HG02623 (cell line): ENCODE measurements around the gene PACRG.

Experiments
- ATAC-seq: cut with Tn5 transposase; IDR thresholded peaks from one replicate; pipeline ENCODE4 v1.9.1; 2021; ENCODE audit warnings: moderate library complexity; ENCODE audit not compliant: unreplicated experiment

PACRG gene

DNA sequence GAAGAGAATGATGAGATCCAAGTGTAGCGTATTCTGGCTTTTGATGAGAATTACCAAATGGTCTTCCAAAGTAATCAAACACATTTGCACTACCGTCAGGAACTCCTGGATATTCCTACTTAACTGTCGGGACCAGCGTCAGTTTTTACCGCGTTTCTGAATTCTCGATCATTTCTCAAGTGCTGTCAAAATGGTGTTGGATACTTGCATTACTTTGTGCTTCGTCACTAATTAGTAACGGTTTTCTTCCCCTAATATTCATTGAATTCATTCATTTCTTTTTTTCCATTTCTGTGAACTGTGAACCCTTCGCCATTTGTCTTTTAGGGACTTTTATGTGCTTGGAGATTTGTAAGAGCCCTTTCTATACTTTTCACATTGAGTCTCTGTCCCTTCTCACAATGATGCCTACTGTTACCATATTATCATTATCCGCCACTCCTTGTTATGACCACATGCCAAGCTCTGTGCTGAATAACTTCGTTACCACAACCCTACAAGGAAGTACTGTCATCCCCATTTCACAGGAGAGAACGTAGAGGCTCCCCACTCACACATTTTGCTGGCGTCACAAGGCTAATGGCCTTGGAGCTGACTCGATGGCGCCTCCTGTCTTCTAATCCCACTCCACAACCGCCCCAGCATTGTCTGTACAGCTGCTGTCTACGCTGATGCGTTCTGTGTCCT, 612.6 kb downstream of the PACRG start:
- no peak for ATAC-seq

DNA sequence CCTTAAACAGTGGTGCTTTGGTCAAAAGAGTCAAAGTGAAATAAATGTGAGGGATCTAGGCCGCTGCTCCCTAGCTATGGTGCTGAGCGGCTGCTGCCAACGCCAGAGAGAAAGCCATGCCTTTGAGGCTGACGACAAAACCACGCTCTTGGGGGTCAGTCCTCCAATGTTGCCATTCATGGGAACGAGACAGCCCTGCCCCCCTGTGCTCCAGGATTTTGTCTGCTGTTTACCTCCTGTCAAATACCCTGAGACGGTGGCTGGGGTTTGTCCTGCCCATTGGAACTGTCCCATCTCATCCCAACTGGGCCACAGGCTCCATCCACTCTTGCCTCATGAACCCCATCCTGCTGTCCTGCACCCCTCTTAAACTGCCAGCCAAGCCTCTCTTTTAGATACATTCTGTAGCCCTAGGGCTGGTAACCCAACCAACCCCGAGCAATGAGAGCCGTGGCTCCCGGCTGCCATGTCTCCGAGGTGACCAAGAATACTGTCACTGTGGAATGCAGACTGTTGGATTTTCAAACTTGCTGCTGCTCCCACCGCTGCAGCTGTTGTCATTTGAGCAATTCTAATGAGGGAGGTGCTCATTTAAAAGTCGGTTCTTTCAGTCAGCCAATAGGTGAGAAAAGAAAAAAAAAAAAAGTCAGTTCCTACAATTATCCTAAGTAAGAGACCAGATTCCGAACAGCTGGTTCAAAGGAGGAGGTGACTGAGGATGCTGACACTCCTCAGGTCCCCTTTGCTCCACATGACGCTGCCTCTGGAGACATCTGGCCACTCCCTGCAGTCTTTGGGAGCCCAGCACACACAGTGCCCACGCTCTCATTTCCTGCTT, 613.7 kb downstream of the PACRG start:
- no peak for ATAC-seq

DNA sequence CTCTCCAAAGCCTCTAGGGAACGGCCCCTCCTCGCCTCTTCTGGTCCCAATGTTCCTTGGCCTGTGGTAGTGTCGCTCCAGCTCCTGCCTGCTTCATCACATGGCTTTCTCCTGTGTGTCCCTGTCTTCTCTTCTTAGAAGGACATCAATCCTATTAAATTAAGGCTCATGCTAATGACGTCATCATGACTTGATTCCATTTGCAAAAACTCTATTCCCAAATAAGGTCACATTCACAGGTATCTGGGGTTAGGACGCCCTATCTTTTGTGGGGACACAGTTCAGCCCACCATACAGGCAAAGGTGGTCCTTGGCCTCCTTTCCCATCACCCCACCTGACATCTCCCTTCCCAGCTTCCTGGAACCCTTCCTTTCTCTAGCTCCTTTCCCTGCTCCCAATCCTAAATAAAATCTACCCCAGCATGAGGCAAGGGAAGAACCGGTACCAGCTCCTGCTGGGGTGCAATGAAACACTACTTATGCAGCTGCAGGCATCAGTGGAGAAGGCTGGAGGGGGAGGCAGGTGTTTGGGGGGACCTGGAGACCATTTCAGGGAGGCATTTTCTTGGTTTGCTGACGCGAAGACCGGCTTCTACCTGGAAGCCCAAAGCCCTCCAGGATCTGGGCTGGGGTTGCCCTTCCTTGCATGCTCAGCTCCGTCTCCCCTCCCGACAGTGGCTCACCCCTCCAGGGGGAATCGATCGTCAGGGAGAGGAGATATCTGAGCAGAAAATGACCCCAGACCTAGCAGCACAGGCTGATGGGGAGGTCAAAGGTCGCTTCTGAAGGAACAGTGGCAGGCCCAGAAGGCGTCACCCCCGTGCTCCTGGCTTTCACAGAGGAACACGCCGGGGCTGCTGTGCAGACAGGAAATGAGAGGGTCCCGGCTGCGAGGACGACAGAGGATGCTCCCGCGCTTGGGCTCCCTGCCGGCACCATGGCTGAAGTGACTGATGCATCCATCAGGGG, 615.1 kb downstream of the PACRG start:
- no peak for ATAC-seq

DNA sequence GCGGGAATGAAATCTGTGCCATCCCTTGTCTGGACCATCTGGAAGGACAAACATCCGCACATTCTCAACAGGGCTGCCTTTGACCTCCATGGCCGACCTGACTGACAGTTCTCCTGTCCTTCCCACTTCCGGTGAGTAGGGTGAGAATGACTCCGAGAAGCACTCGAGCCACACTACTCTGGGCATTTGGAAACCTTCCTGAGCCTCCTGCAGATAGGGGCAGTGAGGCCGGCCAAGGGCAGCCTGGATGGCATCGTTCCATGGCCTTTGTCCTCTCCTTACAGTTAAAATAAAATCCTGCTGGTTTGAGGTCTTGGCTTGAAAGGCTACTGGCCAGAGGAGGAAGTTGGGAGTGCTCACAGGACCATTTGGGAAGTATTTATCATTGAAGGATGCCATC, 615.8 kb downstream of the PACRG start:
- ATAC-seq, result no peak

DNA sequence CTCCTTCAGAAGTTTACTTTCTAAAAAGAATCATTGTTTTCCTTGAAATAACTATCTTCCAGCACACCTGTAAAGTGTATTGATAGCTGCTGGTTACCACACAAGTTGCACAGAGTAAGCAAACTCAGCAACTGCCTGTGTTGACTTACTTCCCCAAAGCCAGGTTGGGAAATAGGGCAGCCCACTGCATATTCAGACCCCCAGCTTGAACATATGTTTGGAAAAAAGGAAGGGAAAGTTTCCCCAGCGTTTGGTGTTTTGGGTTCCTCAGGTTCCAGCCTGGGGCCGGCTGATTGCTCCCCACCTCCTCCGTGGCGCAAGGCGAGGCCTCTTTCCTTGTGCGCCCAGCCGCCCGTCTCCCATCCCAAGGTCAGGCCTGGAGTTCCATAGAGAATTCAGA, 616.6 kb downstream of the PACRG start:
- no peak for ATAC-seq

DNA sequence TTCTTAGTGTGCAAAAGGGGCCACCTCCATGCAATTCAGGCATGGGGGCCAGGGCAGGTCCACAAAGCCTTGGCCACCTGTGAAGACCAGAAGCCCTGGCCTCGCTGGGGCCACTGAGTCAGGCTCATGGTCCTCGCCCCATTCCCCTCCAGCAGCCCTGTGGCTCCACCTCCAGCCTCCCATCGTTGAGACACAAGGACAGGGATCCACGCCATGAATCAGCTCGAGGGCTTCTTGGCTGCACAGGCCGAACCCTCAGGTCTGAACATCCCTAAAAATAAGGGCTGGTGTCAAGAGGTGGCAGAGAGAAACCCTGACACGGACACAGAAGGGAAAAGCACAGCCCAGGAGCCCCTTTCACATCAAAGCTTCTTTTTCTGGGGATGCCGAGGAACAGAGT, 618.2 kb downstream of the PACRG start:
- ATAC-seq, result no peak

DNA sequence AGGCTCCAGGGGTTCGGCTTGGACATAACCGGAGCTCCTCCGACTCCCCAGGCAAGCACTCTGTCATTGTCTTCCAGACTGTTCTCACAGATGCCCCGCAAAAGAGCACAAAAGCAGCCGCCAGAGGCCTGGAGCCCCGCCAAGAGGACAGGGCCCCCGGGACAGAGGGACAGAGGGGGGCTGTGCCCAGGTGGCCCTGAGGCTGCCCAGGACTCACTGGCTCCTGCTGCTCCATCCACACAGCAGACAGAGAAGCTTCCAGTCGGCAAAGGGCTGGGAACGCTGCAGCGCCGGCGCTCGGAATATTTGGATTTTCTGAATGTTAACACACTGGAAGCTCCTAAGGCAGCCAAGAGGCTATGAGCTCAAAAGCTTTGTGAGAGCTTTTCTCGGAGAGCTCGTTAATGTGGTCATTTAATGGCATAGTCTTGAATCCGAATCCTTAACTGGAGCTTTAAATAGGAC, 618.8 kb downstream of the PACRG start:
- no peak for ATAC-seq

DNA sequence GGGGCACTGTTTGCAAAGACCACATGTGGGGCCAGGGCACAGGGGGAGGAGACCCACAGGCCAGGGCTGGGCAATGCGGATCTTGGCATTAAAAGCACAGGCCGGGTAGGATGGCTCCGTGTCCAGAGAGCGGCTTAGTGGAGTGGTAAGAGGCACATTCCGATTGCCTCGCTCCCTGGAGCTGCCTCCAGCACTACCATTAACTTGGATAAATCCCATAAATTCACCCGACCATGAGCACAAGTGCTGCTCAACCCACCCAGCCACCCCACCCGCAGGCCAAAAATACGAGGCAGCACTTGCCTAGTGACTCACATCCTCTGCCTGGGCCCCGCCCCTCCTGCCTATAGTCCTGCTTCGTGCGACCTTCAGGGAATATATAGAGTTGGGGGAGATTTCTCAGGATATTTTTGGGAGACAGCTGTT, 619.3 kb downstream of the PACRG start:
- no peak for ATAC-seq

DNA sequence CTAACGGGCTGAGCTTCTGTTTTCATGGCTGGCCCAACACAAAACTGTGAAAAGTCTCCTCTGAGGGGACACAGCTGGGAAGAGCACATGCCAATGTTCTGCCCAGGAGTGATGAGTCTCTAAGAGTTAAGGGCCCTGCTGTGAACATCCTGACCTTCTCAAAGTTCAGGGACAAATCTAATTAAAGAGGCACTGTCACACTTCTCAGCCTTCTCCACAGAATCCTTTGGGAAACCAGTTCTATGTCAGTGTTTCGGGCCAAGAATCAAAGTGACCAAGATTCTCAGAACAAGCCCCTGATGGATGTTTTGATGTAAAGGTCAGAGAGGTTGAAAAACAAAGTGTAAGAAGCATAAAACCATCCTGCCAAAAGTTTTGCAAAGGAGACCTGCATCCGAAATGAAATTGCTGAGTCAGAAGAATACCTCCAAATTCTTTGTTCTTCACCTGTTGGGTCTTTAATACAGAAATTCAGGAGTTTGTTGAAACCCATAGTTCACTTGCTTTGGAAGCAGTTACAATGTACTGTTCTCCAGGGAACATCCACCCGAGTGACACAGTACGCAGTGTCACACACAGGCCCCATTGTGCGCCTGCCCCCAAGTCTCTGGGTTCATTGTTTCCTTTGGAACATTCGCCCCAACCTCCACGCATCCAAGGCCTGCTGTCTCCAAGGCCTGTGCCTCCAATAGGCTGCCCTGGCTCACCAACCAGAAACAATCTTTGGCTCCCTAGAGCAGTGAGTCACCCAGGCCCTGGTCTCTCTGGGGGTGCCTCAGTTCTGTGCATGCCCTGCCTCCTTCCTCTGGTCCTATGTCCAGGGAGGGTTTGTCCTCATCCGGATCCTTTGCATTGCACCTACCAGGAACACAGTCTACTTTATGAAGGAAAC, 621.3 kb downstream of the PACRG start:
- ATAC-seq, result no peak

DNA sequence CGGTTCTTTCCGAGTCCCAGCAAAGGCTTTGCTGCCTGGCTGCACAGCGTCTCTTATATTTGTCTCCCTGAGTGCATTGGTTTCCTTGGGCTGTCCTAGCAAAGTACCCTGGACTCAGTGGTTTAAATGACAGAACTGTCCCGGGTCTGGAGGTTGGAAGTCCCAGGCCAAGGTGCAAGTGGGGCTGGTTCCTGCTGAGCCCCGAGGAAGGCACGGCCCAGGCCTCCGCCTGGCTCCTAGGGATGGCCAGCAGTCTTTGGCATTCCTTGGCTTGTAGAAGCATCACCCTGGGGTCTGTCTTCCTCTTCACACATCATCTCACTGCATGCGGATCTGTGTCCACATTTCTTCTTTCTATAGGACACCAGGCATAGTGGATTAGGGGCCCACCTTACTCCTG, 621.9 kb downstream of the PACRG start:
- no peak for ATAC-seq

DNA sequence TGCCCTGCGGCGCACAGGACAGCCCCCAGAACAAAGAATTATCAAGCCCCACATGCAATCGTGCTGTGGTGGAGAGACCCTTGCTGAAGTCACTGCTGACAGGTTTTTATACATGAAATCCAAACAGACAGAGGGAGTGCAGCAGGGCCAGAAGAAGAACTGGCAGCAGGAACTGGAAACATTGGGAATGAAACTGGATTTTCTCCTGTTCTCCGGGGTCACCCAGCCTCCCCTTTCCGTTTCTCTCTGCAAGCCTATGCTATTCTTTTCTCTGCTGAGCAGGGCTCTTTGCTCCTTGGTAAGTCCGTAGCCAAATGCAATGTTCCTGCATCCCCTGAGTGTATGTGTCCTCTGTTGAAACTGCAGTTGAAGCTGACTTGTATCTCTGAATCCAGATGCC, 623.2 kb downstream of the PACRG start:
- no peak for ATAC-seq

DNA sequence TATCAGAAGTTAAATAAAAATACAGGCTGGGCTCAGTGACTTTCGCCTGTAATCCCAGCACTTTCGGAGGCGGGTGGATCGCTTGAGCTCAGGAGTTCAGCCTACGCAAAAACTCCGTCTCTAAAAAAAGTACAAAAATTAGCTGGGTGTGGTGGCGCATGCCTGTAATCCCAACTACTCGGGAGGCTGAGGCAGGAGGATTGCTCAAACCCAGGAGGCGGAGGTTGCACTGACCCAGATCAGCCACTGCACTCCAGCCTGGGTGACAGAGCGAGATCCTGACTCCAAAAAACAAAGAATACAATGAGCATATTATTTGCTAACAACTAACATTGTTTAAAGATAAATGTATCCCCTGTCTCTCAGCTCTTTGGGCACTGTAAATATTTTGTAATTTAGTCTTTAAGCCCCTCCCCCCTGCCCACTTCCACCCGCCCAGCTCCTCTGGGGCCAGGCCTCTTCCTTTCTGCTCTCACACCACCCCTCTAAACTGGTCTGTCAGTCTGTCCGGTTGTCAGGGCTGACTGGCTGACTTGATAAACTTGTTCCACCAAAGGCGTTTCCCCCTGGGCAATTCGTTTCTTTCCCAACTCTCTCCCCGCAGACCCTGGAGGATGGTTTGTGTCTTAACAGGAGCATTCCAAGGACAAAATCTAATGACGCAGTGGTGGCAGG, 624.4 kb downstream of the PACRG start:
- ATAC-seq, result no peak

DNA sequence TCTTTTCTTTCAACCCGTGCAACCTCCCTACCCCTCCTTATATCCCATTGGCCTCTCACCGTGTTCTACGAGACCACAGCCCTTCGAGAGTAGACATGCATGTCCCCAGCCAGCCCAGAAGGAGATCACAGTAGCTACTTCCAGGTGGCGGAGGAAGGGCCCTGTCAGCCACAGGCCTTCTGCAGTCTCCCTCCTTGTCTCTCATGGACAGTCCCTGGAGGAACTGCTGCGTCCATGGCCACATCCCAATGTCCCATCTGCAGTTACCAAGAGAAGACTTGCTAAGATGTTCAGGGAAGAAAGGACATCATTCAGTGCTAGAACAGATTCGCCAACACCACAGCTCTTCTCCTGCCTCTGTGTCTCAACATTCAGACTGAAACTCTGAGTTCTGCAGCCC, 625.2 kb downstream of the PACRG start:
- ATAC-seq, result no peak

DNA sequence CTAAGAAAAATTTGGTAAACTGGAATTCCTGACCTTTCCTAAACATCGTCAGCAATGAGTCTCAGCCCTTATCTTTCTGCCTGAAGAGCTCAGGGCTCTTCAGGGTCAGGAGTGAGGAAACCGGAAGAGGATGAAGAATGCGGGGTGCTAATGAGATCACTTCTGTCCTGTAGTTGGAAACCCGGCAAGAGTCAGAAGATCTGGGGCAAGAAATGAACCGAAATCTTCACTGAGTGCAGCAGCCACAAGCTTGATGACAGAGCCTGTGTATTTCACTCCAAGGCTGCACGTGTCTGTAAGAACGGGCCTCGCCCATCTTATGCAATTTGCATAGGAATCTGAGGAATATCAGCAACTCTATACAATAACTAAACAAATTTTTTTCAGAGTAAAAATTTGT, 626.3 kb downstream of the PACRG start:
- ATAC-seq, result no peak

DNA sequence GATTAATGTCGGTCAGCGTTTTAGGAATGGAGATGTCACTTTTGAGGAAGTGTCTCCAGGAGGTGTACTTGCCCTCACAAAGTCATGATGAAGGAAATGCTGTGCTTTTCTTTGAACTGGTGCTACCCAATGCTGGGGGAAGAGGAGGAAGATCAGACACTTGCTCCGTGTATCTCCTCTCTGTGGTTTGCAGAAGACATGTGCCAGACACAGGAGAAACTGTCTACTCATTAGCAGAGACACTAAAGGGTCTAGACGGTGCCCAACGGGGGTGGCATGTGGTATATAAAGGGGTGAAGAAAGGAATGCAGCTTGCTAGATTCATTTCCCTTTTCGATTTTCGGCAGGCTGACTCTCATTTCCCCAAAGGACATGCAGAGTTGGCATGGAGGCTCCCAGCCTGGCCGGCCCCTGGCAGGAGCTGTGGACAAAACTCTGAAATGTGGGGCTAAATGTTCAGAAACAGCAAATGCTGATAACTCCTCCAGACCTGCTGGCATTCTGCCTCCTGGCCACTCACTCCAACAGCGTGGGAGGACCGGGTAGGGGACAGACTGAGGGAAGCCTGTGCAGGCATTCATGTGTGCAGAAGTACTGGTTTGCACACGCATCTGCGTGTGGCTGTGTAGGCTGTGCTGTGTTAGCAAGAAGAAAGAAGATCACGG, 627.1 kb downstream of the PACRG start:
- peak; percentile 63 for ATAC-seq

DNA sequence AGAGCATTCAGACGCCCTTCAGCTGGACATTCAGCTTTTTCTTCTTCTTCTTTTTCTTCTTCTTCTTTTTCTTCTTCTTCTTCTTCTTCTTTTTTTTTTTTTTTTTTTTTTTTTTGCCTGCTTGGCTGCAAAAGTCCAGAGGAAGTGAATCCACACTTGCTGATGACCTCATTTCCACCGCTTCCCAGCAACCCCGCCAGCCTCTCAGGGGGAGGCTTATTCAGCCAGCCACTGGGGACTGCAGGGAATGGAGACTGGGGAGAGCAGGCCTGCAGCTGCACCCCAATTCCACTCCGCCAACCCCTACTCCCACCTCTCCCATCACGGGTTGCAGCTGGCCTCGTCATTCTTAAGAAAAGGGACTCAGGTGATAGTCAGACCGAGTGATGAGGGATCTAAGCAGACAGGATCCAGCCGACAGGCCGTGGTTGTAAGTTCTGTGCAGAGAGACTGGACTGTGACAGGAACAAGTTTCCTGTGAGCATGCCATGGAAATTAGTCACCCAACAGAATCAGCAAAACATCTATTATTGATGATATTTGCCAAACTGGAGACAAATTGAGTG, 627.7 kb downstream of the PACRG start:
- peak; percentile 30 for ATAC-seq

DNA sequence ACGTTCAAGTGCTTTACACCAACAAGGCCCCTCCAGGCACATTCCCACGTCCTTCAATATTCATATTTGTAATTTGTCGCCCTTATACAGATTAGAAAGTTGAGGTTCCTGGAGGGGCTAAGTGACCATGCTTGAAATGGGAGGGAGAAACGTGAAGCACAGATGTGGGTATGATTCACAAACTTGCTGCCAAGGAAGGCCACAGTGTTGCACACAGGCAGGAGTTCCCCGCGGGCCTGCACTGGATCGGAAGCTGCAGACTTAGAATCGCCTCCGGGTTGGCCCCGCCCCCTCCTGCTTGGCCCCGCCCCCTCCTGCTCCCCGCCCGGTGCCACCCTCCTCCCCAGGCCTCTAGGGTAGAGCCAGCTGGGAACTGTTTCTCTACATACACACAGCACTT, 628.5 kb downstream of the PACRG start:
- ATAC-seq, result no peak

DNA sequence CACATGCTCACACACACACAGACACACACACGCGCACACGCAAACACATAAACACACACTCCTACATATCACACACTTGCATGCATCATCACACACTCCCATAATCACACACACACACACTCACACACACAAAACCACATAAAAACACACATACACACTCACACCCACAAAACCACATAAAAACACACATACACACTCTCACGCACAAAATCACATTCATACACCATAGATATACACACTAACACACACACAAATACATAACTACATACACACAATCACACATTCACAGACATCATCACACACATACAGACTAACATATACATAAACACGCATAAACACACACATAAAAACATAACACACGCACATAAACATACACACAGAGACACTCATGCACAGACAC, 629.0 kb downstream of the PACRG start:
- no peak for ATAC-seq

DNA sequence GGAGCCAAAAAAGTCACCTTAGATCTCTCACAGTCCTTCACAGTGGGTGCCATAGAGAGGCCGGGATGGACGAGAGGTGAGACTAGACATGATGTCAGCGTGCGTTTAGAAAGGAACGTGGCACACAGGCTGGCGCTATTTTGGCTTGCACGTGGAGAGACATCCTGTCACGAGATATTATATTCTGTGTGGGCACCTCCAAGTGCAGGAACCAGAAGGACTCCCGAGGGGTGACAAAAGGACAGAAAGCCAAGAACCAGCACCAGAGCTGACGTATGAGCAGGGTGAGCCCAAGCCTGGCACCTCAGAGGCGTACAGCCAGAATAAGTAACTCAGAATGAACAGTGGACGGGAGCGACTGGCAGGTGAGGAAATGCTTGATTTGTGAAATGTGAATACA, 636.9 kb downstream of the PACRG start:
- ATAC-seq, result no peak
